HPDE6-E6E7 (cell line): ENCODE results near the gene C1orf35.

Source experiments
- DNase-seq: peaks from one replicate; pipeline ENCODE4 v3.0.0; 2011; ENCODE audit warnings: missing footprints; ENCODE audit errors: extremely low spot score

C1orf35 gene

GRCh38 chr1:228094432-228095016, 8.6 kb downstream of the C1orf35 start:
- DNase-seq: no peak

- no peak for DNase-seq
Measured at GRCh38 chr1:228093050-228093906, 9.8 kb downstream of the C1orf35 start.

- DNase-seq: no peak
Measured at GRCh38 chr1:228092342-228093049, 10.6 kb downstream of the C1orf35 start.

- no peak for DNase-seq
Measured at GRCh38 chr1:228091084-228091483, 12.0 kb downstream of the C1orf35 start.

- no peak for DNase-seq
Measured at GRCh38 chr1:228090613-228091081, 12.5 kb downstream of the C1orf35 start.

GRCh38 chr1:228089519-228090380, 13.4 kb downstream of the C1orf35 start:
- DNase-seq: no peak

GRCh38 chr1:228088586-228089498, 14.3 kb downstream of the C1orf35 start:
- no peak for DNase-seq

- DNase-seq: peak; percentile 72
Measured at GRCh38 chr1:228087771-228088251, 15.3 kb downstream of the C1orf35 start.

GRCh38 chr1:228085287-228085951, 17.7 kb downstream of the C1orf35 start:
- DNase-seq: no peak

GRCh38 chr1:228084797-228085196, 18.3 kb downstream of the C1orf35 start:
- DNase-seq: no peak

GRCh38 chr1:228084325-228084724, 18.8 kb downstream of the C1orf35 start:
- no peak for DNase-seq

GRCh38 chr1:228083871-228084278, 19.2 kb downstream of the C1orf35 start:
- no peak for DNase-seq

GRCh38 chr1:228082918-228083870, 19.9 kb downstream of the C1orf35 start:
- no peak for DNase-seq

- peak; percentile 89 for DNase-seq
Measured at GRCh38 chr1:228082214-228082917, 20.8 kb downstream of the C1orf35 start, which contains the start of gene ARF1. Gene ARF1 (plus strand): TSS chr1:228082708. CDS start chr1:228097115, 14,407 bp downstream.

- DNase-seq: no peak
Measured at GRCh38 chr1:228081578-228082213, 21.4 kb downstream of the C1orf35 start.

GRCh38 chr1:228081144-228081543, 22.0 kb downstream of the C1orf35 start:
- DNase-seq: no peak

- DNase-seq: no peak
Measured at GRCh38 chr1:228079601-228080263, 23.4 kb downstream of the C1orf35 start.
